Esophagus squamous epithelium (tissue), 4 donors: ENCODE measurements around the gene THRAP3.

Experiments
- POLR2A ChIP-seq, 4 donors: fragments of 450-650 bp; IDR thresholded peaks; one replicate each; pipeline ENCODE4 v1.6.1; 2017; ENCODE audit warnings: antibody characterized with exemption in 4 of 4, mild to moderate bottlenecking in 4 of 4, moderate library complexity in 3 of 4
- TF ChIP-seq, protein P1 (sequence below), 6 experiments: fragments of 450-650 bp in 4 of 6; fragments of 200-600 bp in 2 of 6; sonication (generic) in 2 of 6; IDR thresholded peaks; one replicate each; pipeline ENCODE4 v1.5.1; 2016 to 2019; ENCODE audit warnings: antibody characterized with exemption in 6 of 6, mild to moderate bottlenecking in 4 of 6, moderate library complexity in 4 of 6

DNA sequence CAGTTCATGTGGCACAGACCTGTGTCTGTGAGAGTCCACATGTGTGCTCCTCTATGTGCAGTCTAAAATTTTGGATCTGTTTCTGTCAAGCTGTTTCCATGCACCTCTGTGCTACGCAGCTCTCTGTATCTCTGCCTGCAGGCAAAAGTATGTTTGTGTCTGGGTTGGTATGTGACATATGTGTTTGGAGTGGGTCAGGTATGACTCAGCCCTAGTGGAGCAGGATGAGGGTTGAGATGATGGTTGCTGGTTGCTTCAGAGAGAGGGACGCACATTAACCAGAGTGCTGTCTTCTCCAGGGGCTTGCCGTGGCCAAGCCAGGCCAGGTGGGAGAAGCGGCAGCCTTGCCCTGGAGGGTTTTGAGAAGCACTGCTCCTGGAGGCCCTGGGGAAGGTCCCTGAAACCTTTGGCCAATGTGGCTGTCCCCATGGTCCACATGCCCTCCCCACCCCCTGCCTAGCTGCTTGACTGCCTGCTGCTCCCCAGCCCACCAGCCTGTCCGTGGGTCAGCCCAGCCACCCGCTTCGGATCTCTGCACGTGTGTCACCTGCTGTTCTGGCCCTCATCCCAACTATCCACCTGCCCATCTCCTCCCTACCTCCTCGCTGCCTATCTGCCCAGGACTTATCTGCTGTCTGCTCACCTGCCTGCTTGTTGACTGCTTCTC, 103.3 kb downstream of the THRAP3 start:
- TF ChIP-seq, protein P1, sequence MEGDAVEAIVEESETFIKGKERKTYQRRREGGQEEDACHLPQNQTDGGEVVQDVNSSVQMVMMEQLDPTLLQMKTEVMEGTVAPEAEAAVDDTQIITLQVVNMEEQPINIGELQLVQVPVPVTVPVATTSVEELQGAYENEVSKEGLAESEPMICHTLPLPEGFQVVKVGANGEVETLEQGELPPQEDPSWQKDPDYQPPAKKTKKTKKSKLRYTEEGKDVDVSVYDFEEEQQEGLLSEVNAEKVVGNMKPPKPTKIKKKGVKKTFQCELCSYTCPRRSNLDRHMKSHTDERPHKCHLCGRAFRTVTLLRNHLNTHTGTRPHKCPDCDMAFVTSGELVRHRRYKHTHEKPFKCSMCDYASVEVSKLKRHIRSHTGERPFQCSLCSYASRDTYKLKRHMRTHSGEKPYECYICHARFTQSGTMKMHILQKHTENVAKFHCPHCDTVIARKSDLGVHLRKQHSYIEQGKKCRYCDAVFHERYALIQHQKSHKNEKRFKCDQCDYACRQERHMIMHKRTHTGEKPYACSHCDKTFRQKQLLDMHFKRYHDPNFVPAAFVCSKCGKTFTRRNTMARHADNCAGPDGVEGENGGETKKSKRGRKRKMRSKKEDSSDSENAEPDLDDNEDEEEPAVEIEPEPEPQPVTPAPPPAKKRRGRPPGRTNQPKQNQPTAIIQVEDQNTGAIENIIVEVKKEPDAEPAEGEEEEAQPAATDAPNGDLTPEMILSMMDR (IDR thresholded peaks at IDR 0.05): no peak
- TF ChIP-seq POLR2A (IDR thresholded peaks at IDR 0.05): no peak
